Fibroblast of the aortic adventitia (primary cell): Measurements from ENCODE around the gene GRB2. TPM values are rescaled to one million over a fixed set of nuclear protein-coding genes. Genes with fewer than 3 reads are reported as not detected.
A peak's percentile ranks its signal among the peaks of the same experiment; 100 is the strongest.

Experiments used
- DNase-seq: peaks from one replicate; pipeline ENCODE4 v3.0.0-alpha.2; 2010; ENCODE audit warnings: low read depth
- H3K4me3 ChIP-seq: 2 replicates; pipeline ENCODE4 v1.5.1; 2011; ENCODE audit warnings: low read depth, mild to moderate bottlenecking, control low read depth, low read length, moderate library complexity
- total RNA-seq: library from RNA; depleted of rRNA; stranded (reverse); fragments of >200 nt; gene quantifications from 2 replicates; pipeline ENCODE4 v1.2.3, GENCODE V29; 2012; ENCODE audit warnings: low replicate concordance
- TF ChIP-seq, protein P1 (sequence below): IDR thresholded peaks from 2 replicates; pipeline ENCODE4 v1.5.1; 2011; ENCODE audit warnings: mild to moderate bottlenecking, low read length, control low read depth, inconsistent platforms; ENCODE audit not compliant: insufficient read depth

The GRB2 gene
- total RNA-seq, 1 donor: 57.6 TPM

DNA sequence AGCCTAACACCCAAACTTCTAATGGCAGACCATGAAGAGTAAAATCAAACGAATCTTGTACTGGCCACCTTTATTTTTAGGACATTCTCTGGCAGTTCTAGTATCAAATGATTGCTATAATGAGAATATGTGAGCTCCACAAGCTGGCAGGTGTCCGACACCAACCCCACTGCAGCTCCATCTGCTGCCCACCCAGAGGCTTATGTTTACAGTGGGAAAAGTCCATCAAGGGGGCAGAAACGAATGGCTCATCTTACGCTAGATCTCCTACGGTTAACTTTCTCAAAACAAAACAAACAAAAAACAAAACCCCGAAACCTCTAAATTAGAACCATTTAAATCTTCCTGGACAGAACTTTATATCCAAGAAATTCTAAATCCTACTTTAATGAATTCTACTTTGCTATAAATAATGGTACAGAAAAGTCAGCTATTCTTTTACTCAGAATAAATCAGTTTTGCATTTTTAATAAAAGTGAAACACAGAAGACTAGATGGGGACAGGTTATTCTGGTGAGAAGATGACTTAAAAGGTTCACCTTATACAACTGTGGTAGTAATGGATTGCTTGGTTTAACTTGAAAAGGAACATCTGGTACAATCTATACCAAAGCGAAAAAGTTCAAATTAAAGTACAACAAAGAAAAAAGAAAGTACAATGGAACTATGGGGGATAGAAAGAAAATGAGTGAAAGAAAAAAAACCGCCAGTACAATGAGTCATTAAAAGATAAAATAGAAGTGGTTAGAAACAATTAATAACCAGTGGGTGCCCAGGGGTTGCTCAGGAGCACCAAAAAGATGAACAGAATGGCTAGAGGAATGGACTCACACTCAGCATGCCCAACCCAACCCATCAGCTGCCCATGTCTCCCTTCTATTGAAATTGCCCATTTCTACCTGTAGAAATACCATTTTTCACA lies 40.2 kb downstream of the GRB2 start:
- TF ChIP-seq, protein P1, sequence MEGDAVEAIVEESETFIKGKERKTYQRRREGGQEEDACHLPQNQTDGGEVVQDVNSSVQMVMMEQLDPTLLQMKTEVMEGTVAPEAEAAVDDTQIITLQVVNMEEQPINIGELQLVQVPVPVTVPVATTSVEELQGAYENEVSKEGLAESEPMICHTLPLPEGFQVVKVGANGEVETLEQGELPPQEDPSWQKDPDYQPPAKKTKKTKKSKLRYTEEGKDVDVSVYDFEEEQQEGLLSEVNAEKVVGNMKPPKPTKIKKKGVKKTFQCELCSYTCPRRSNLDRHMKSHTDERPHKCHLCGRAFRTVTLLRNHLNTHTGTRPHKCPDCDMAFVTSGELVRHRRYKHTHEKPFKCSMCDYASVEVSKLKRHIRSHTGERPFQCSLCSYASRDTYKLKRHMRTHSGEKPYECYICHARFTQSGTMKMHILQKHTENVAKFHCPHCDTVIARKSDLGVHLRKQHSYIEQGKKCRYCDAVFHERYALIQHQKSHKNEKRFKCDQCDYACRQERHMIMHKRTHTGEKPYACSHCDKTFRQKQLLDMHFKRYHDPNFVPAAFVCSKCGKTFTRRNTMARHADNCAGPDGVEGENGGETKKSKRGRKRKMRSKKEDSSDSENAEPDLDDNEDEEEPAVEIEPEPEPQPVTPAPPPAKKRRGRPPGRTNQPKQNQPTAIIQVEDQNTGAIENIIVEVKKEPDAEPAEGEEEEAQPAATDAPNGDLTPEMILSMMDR: no peak
- no peak for DNase-seq
- H3K4me3 ChIP-seq: no peak overlapping the region

DNA sequence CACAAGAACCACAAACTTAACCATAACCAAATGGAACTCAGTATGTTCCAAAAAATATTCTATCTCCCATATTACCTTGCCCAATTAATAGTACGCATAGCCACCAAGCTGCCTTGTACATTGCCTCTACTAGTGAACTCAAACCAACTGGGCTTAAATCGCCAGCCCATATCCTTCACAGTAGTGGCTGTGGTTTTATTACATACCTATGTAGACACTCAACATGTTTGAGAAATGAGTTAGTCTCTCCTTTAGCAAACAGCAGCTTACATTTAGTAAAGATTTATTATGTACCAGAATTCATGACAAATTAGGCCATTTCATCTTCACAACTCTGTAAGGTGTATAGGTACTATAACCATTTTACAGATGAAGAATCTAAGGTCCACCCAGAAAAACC lies 41.4 kb downstream of the GRB2 start:
- peak; percentile 67 for DNase-seq
- TF ChIP-seq, protein P1: no peak
- H3K4me3 ChIP-seq: no peak overlapping the region

DNA sequence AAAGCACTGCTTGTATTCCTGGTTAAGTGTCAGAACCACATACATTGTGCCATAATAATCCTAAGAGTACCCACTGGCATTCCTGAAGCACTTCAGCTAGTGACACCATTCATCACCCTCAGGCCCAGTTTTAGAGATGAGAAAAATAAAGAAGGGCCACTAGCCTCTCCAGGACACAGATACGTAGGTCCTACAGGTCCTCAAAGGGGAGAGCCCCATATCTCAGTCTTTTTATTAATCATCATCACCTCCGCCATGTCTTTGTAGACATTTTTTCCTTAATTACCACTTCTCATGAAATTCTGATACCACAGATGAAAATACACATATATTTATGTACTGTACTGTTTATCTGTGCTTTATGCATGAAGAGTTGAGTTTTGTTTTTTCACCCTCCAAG lies 43.5 kb downstream of the GRB2 start:
- TF ChIP-seq, protein P1: no peak
- no peak overlapping the region for H3K4me3 ChIP-seq
- DNase-seq: no peak

DNA sequence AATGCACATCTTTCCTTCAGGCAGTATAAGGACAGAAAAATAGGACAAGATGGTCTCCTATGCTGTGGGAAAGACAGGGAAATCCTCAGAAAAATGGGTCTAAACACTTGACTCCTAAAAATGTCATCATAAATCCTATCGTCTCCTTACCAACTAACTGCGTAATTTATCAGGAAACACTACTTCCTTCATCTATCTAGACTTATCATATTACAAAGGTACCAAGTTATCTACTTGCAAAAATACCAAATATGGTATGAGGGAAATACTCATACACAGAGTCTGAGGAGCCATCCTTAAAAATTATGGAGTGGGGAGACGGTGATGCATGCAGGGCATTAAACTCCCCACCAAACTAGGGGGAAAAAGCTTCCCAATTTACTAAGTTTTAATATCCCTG lies 44.1 kb downstream of the GRB2 start:
- TF ChIP-seq, protein P1: no peak
- no peak overlapping the region for H3K4me3 ChIP-seq
- DNase-seq: no peak

DNA sequence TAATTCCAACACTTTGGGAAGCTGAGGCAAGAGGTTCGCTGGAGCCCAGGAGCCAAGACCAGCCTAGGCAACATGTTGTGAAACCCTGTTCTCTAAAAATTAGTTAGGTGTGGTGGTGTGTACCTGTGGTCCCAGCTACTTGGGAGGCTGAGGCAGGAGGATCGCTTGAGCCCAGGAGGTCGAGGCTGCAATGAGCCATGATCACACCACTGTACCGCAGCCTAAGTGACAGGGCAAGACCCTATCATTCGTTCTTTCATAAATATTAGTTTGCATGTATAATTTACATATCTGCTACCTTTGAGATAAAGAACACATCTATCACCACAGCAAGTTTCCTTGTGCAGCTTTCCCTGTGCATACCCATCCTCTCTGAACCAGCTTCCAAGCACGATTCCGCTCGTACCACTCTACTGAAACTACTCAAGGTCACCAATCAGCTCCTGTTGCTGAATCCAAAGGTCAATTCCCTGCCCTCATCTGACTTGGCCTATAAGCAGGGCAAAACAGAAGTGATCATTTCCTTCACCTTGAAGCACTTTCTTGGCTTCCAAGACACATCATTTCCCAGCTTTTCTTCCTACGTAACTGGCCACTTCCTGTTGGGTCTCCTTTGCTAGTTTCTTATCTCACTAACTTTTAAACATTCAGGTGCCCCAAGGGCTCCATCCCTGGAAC lies 49.1 kb downstream of the GRB2 start:
- TF ChIP-seq, protein P1: no peak
- no peak overlapping the region for H3K4me3 ChIP-seq
- DNase-seq: no peak

DNA sequence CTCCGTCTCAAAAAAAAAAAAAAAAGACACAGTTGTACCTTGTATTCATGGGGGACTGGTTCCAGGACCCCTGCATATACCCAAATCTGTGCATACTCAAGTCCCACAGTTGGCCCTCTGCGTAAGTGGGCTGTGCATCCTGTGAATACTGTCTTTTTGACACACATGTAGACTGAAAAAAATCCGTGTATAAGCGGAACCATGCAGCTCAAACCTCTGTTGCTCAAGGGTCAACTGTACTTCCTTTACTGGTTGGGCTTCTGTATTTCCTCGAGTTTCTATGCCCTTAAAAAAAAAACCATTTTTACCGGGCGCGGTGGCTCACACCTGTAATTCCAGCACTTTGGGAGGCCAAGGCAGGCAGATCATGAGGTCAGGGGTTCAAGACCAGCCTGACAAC lies 52.3 kb downstream of the GRB2 start:
- TF ChIP-seq, protein P1: no peak
- no peak overlapping the region for H3K4me3 ChIP-seq
- no peak for DNase-seq
